Transverse colon (tissue), 4 donors: Measurements from ENCODE around the gene TSPAN32. TPM values are rescaled to one million over a fixed set of nuclear protein-coding genes. Genes with fewer than 3 reads are reported as not detected.

Experiments
- DNase-seq: peaks from one replicate; pipeline ENCODE4 v3.0.0-alpha.2; 2019
- H3K27ac ChIP-seq, 4 donors: fragments of 200-600 bp; sonication (generic); 2 replicates each; pipeline ENCODE4 v1.5.1; 2016 to 2018; ENCODE audit warnings: inconsistent platforms in 4 of 4
- H3K27me3 ChIP-seq: fragments of 200-600 bp; sonication (generic); 2 replicates; pipeline ENCODE4 v1.5.1; 2017; ENCODE audit warnings: inconsistent platforms
- H3K36me3 ChIP-seq, 4 donors: fragments of 200-600 bp; sonication (generic); 2 replicates each; pipeline ENCODE4 v1.5.1; 2017 to 2019; ENCODE audit warnings: inconsistent platforms in 4 of 4
- H3K4me1 ChIP-seq, 4 donors: fragments of 200-600 bp; sonication (generic); 2 replicates each; pipeline ENCODE4 v1.5.1; 2017 to 2020; ENCODE audit warnings: inconsistent platforms in 4 of 4
- H3K4me3 ChIP-seq, 4 donors: fragments of 200-600 bp; sonication (generic); 1 replicate in 1 of 4; 2 replicates in 3 of 4; pipeline versions ENCODE4 v1.5.1 to v1.6.1; 2017 to 2019; ENCODE audit warnings: inconsistent platforms in 4 of 4
- H3K9me3 ChIP-seq, 2 donors: fragments of 200-600 bp; sonication (generic); 2 replicates each; pipeline ENCODE4 v1.5.1; 2017 to 2019; ENCODE audit warnings: inconsistent platforms in 2 of 2
- CTCF ChIP-seq, 5 experiments: fragments of 200-600 bp in 3 of 5; fragments of 450-650 bp in 2 of 5; sonication (generic) in 3 of 5; IDR thresholded peaks; 1 replicate in 2 of 5; 2 replicates in 3 of 5; pipeline ENCODE4 v1.5.1; 2016 to 2017; ENCODE audit warnings: antibody characterized with exemption in 5 of 5, inconsistent platforms in 3 of 5, mild to moderate bottlenecking in 2 of 5, moderate library complexity in 1 of 5
- EP300 ChIP-seq: sonication (generic); formaldehyde crosslinking; IDR thresholded peaks from one replicate; pipeline ENCODE4 v1.6.1; 2017; ENCODE audit warnings: antibody characterized with exemption, low read depth
- POLR2A ChIP-seq: fragments of 450-650 bp; IDR thresholded peaks from one replicate; pipeline ENCODE4 v1.6.1; 2016; ENCODE audit warnings: antibody characterized with exemption, mild to moderate bottlenecking, moderate library complexity
- POLR2AphosphoS5 ChIP-seq, 3 donors: sonication (generic); formaldehyde crosslinking; IDR thresholded peaks; one replicate each; pipeline ENCODE4 v1.6.1; 2016; ENCODE audit warnings: antibody characterized with exemption in 3 of 3
- WGBS, 2 donors: methylation state at CpG; one replicate each; pipeline ENCODE4 v1.1.5; 2018; ENCODE audit warnings: low coverage in 1 of 2; 5-methylcytosine and 5-hydroxymethylcytosine counted together
- in situ Hi-C, 4 donors: fragments of 200-750 bp; cut with MboI; loops; one replicate each; pipeline versions ENCODE4 v1.15.0 to v1.15.1; 2017; ENCODE audit warnings: low sequenced_read_pairs in 3 of 4, low pct_ligation_motif_present in 1 of 4, low pct_unique_long_range_greater_than_20kb in 1 of 4
- intact Hi-C: fragments of 100-400 bp; cut with DNase I; formaldehyde crosslinking; loops from one replicate; pipeline ENCODE4 v1.15.1; 2023; ENCODE audit warnings: low total_unique reads
- total RNA-seq, 4 donors: library from RNA; depleted of rRNA; stranded (reverse); fragments of >200 nt; gene quantifications; one replicate each; pipeline ENCODE4 v1.1.0, GENCODE V29; 2016

Gene TSPAN32
- under 1 TPM in 2 of 4 donors, not detected in 2; 0.16 to 0.96 TPM for total RNA-seq

- Histone ChIP-seq H3K9me3 (no peaks in the 10 kb centered on the region), H3K4me3 (peak within 1 kb of the TSS in 2 of 4 donors; percentile 1 to 5), H3K27ac (peak within 1 kb of the TSS; percentile 40 to 94 (median 66)), H3K4me1 (peaks cover 10 to 45% (median 23%) of the 10 kb centered on the region in 4 donors), H3K36me3 (no peaks in the 10 kb centered on the region), H3K27me3 (no peaks in the 10 kb centered on the region)
- intact Hi-C loops (no loop called here), in situ Hi-C loops (loop anchor here in 1 of 4 donors (25.0 kb wide), 1 partner anchor 586 kb away; the partner anchor contains the start of gene CDKN1C)
- DNase-seq = peak; percentile 57
- TF ChIP-seq POLR2AphosphoS5 (IDR thresholded peaks at IDR 0.05) = no peak
- TF ChIP-seq CTCF (IDR thresholded peaks at IDR 0.05) = no peak
- TF ChIP-seq POLR2A = no peak
- TF ChIP-seq EP300 = no peak
- WGBS, 2 donors = 51% methylated on average over 14 of the region's 16 CpGs; no CpG with 5 or more reads in 1 of the 2 donors
Measured at GRCh38 chr11:2301631-2302305, at the start of gene TSPAN32, which contains the start of gene C11orf21. TSPAN32 (plus strand) TSS chr11:2302013; CDS start chr11:2302150, 137 bp downstream. C11orf21 (minus strand) TSS chr11:2301918; CDS start chr11:2301808, 110 bp downstream.

GRCh38 chr11:2252018-2252417 is 49.8 kb upstream of the TSPAN32 start:
- TF ChIP-seq CTCF (IDR thresholded peaks at IDR 0.05) = no peak
- no peak for TF ChIP-seq POLR2A
- TF ChIP-seq POLR2AphosphoS5 (IDR thresholded peaks at IDR 0.05) = no peak
- no peak for TF ChIP-seq EP300
- Histone ChIP-seq H3K27me3 (no peaks in the 10 kb centered on the region), H3K27ac (no peak overlapping the region), H3K9me3 (no peaks in the 10 kb centered on the region), H3K4me1 (no peaks in the 10 kb centered on the region), H3K4me3 (no peak overlapping the region), H3K36me3 (no peaks in the 10 kb centered on the region)
- WGBS, 2 donors = 72 to 88% methylated on average over 4 to 6 of the region's 6 CpGs
- in situ Hi-C loops (no loop called here), intact Hi-C loops (no loop called here)
- no peak for DNase-seq

GRCh38 chr11:2256293-2256913 is 45.4 kb upstream of the TSPAN32 start:
- 71 to 100% methylated on average over 4 to 13 of the region's 14 CpGs for WGBS, 2 donors
- Histone ChIP-seq H3K36me3 (no peaks in the 10 kb centered on the region), H3K4me1 (no peaks in the 10 kb centered on the region), H3K4me3 (no peak overlapping the region), H3K27me3 (no peaks in the 10 kb centered on the region), H3K27ac (no peak overlapping the region), H3K9me3 (no peaks in the 10 kb centered on the region)
- in situ Hi-C loops (no loop called here), intact Hi-C loops (no loop called here)
- TF ChIP-seq EP300 (no peak), POLR2A (no peak), CTCF (IDR thresholded peaks at IDR 0.05) (no peak), POLR2AphosphoS5 (IDR thresholded peaks at IDR 0.05) (no peak)
- DNase-seq = no peak

- H3K4me1 ChIP-seq = no peaks in the 10 kb centered on the region
- intact Hi-C loops (no loop called here), in situ Hi-C loops (no loop called here)
- no peak for DNase-seq
- H3K4me3 ChIP-seq = no peak overlapping the region
- no peak overlapping the region for H3K27ac ChIP-seq
- H3K9me3 ChIP-seq = no peaks in the 10 kb centered on the region
- WGBS, 2 donors = 68% methylated on average over 30 of the region's 31 CpGs; no CpG with 5 or more reads in 1 of the 2 donors
- H3K27me3 ChIP-seq = no peaks in the 10 kb centered on the region
- TF ChIP-seq CTCF (IDR thresholded peaks at IDR 0.05) (no peak), POLR2A (no peak), POLR2AphosphoS5 (IDR thresholded peaks at IDR 0.05) (no peak), EP300 (no peak)
- H3K36me3 ChIP-seq = no peaks in the 10 kb centered on the region
Measured at GRCh38 chr11:2256951-2257700, 44.7 kb upstream of the TSPAN32 start.
